Measurements from ENCODE around the gene MTHFD2L.
"Not testable (repeated sequence)": the region's sequence is repeated elsewhere in the genome, so short reads cannot be mapped to it uniquely, and the experiment has no call there.

MTHFD2L gene

GRCh38 chr4:74190919-74191397, 33.0 kb downstream of the MTHFD2L start:
- DNase-seq = no peak

- no peak for DNase-seq
Measured at GRCh38 chr4:74197080-74197479, 39.2 kb downstream of the MTHFD2L start.

GRCh38 chr4:74202062-74202586, 44.2 kb downstream of the MTHFD2L start:
- DNase-seq = no peak

GRCh38 chr4:74203467-74203866, 45.5 kb downstream of the MTHFD2L start:
- DNase-seq = no peak

- DNase-seq = no peak
Measured at GRCh38 chr4:74205046-74205445, 47.1 kb downstream of the MTHFD2L start.

- DNase-seq = no peak
Measured at GRCh38 chr4:74205559-74205958, 47.6 kb downstream of the MTHFD2L start.

- no peak for DNase-seq
Measured at GRCh38 chr4:74206088-74206825, 48.3 kb downstream of the MTHFD2L start.

GRCh38 chr4:74214457-74215159, 56.7 kb downstream of the MTHFD2L start:
- not testable (repeated sequence) for DNase-seq

- not testable (repeated sequence) for DNase-seq
Measured at GRCh38 chr4:74215236-74215635, 57.3 kb downstream of the MTHFD2L start.

GRCh38 chr4:74217365-74217764, 59.4 kb downstream of the MTHFD2L start:
- no peak for DNase-seq

GRCh38 chr4:74218201-74218600, 60.3 kb downstream of the MTHFD2L start:
- no peak for DNase-seq

- no peak for DNase-seq
Measured at GRCh38 chr4:74219240-74219639, 61.3 kb downstream of the MTHFD2L start.

GRCh38 chr4:74223098-74223497, 65.2 kb downstream of the MTHFD2L start:
- no peak for DNase-seq

- no peak for DNase-seq
Measured at GRCh38 chr4:74223801-74224200, 65.9 kb downstream of the MTHFD2L start.

- peak in 1 of 2 experiments; percentile 64 for DNase-seq
Measured at GRCh38 chr4:74228691-74229640, 71.0 kb downstream of the MTHFD2L start.

- no peak for DNase-seq
Measured at GRCh38 chr4:74230902-74231499, 73.1 kb downstream of the MTHFD2L start.

GRCh38 chr4:74235135-74235534, 77.2 kb downstream of the MTHFD2L start:
- no peak for DNase-seq

GRCh38 chr4:74237425-74237966, 79.6 kb downstream of the MTHFD2L start:
- no peak for DNase-seq

- no peak for DNase-seq
Measured at GRCh38 chr4:74244049-74244448, 86.1 kb downstream of the MTHFD2L start.

GRCh38 chr4:74252933-74253332, 95.0 kb downstream of the MTHFD2L start:
- DNase-seq = no peak

GRCh38 chr4:74254386-74254785, 96.5 kb downstream of the MTHFD2L start:
- no peak for DNase-seq

GRCh38 chr4:74255096-74255495, 97.2 kb downstream of the MTHFD2L start:
- no peak for DNase-seq
